GM18873 (cell line): ENCODE measurements around the gene TECPR2.

Source experiments
- ATAC-seq: cut with Tn5 transposase; IDR thresholded peaks from one replicate; pipeline ENCODE4 v1.9.1; 2021; ENCODE audit warnings: mild to moderate bottlenecking, moderate library complexity, moderate number of reproducible peaks; ENCODE audit not compliant: unreplicated experiment, low FRiP score

Gene TECPR2

GRCh38 chr14:102373110-102373509, 10.4 kb downstream of the TECPR2 start:
- no peak for ATAC-seq

GRCh38 chr14:102374264-102374663, 11.5 kb downstream of the TECPR2 start:
- no peak for ATAC-seq

- ATAC-seq = no peak
Observed at GRCh38 chr14:102375119-102375518, 12.4 kb downstream of the TECPR2 start.

- ATAC-seq = no peak
Observed at GRCh38 chr14:102377696-102378095, 15.0 kb downstream of the TECPR2 start.

GRCh38 chr14:102378830-102379229, 16.1 kb downstream of the TECPR2 start:
- ATAC-seq = no peak

GRCh38 chr14:102387086-102387485, 24.3 kb downstream of the TECPR2 start:
- ATAC-seq = no peak

GRCh38 chr14:102389246-102389645, 26.5 kb downstream of the TECPR2 start:
- no peak for ATAC-seq

- no peak for ATAC-seq
Observed at GRCh38 chr14:102390064-102390855, 27.5 kb downstream of the TECPR2 start.

GRCh38 chr14:102392506-102392905, 29.8 kb downstream of the TECPR2 start:
- ATAC-seq = no peak

GRCh38 chr14:102394717-102395375, 32.1 kb downstream of the TECPR2 start:
- no peak for ATAC-seq

GRCh38 chr14:102396521-102396920, 33.8 kb downstream of the TECPR2 start:
- no peak for ATAC-seq

- no peak for ATAC-seq
Observed at GRCh38 chr14:102403028-102403427, 40.3 kb downstream of the TECPR2 start.

GRCh38 chr14:102407258-102407657, 44.5 kb downstream of the TECPR2 start:
- ATAC-seq = no peak

GRCh38 chr14:102408724-102409123, 46.0 kb downstream of the TECPR2 start:
- ATAC-seq = no peak

- ATAC-seq = no peak
Observed at GRCh38 chr14:102415671-102416070, 52.9 kb downstream of the TECPR2 start.

- ATAC-seq = no peak
Observed at GRCh38 chr14:102417001-102417431, 54.3 kb downstream of the TECPR2 start.

- ATAC-seq = no peak
Observed at GRCh38 chr14:102417646-102418045, 54.9 kb downstream of the TECPR2 start.

GRCh38 chr14:102418169-102418852, 55.6 kb downstream of the TECPR2 start:
- ATAC-seq = no peak

GRCh38 chr14:102418853-102419240, 56.1 kb downstream of the TECPR2 start:
- no peak for ATAC-seq

- ATAC-seq = no peak
Observed at GRCh38 chr14:102419276-102419675, 56.5 kb downstream of the TECPR2 start.

GRCh38 chr14:102419716-102420115, 57.0 kb downstream of the TECPR2 start:
- no peak for ATAC-seq
